NCI-H345 (cell line): ENCODE results near the gene SLC35F5.
"Not testable (repeated sequence)": the region's sequence is repeated elsewhere in the genome, so short reads cannot be mapped to it uniquely, and the experiment has no call there.

Experiments used
- DNase-seq: peaks from one replicate; lab custom pipeline; 2025; lab: John Stamatoyannopoulos, UW

Gene SLC35F5

GRCh38 chr2:113697516-113697915 is 58.9 kb downstream of the SLC35F5 start:
- DNase-seq = no peak

- DNase-seq = no peak
These were observed 62.0 kb downstream of the SLC35F5 start for GRCh38 chr2:113694438-113694837.

- DNase-seq = no peak
These were observed 63.6 kb downstream of the SLC35F5 start for GRCh38 chr2:113692698-113693428.

- not testable (repeated sequence) for DNase-seq
These were observed 65.6 kb downstream of the SLC35F5 start for GRCh38 chr2:113690871-113691270.

GRCh38 chr2:113686537-113686936 is 69.9 kb downstream of the SLC35F5 start:
- no peak for DNase-seq

GRCh38 chr2:113685471-113685870 is 71.0 kb downstream of the SLC35F5 start:
- no peak for DNase-seq

GRCh38 chr2:113679457-113679856 is 77.0 kb downstream of the SLC35F5 start:
- no peak for DNase-seq

- no peak for DNase-seq
These were observed 79.1 kb downstream of the SLC35F5 start for GRCh38 chr2:113677330-113677729.

- DNase-seq = no peak
These were observed 79.7 kb downstream of the SLC35F5 start for GRCh38 chr2:113676623-113677266.

GRCh38 chr2:113675875-113676274 is 80.6 kb downstream of the SLC35F5 start:
- no peak for DNase-seq

GRCh38 chr2:113672326-113672932 is 84.0 kb downstream of the SLC35F5 start:
- no peak for DNase-seq

- not testable (repeated sequence) for DNase-seq
These were observed 87.4 kb downstream of the SLC35F5 start for GRCh38 chr2:113669013-113669412.

- not testable (repeated sequence) for DNase-seq
These were observed 91.5 kb downstream of the SLC35F5 start for GRCh38 chr2:113664761-113665533.

GRCh38 chr2:113663285-113664060 is 93.0 kb downstream of the SLC35F5 start:
- DNase-seq = not testable (repeated sequence)
